ENCODE results near the gene GRIA3.

GRIA3 gene

GRCh38 chrX:123219916-123220315 is 35.8 kb downstream of the GRIA3 start:
- H3K4me2 ChIP-seq (ENCODE audit: insufficient read depth, low read length, poor library complexity, severe bottlenecking): peak overlapping the region; percentile 11
- H3K4me3 ChIP-seq (ENCODE audit: low read length in 2 of 2): no peak overlapping the region
- no peak overlapping the region for H3K23ac ChIP-seq (ENCODE audit: low read depth, low read length, poor library complexity)
- no peak overlapping the region for H4K8ac ChIP-seq (ENCODE audit: low read depth, low read length)
- no peaks in the 10 kb centered on the region for H3K36me3 ChIP-seq (replicated peaks in 1 of 2; ENCODE audit: control insufficient read depth in 2 of 2, insufficient read depth in 2 of 2, low read length in 2 of 2)
- H2BK120ac ChIP-seq (ENCODE audit: low read depth, low read length): no peak overlapping the region
- H2AK5ac ChIP-seq (ENCODE audit: low read depth, low read length): no peak overlapping the region
- no peak overlapping the region for H2BK12ac ChIP-seq (ENCODE audit: low read length)
- no peak overlapping the region for H2BK5ac ChIP-seq (ENCODE audit: low read length)
- H3K79me1 ChIP-seq (ENCODE audit: low read depth, low read length): no peaks in the 10 kb centered on the region
- peaks cover 0 to 6% of the 10 kb centered on the region in 2 donors for H3K4me1 ChIP-seq (ENCODE audit: control insufficient read depth in 2 of 2, insufficient read depth in 1 of 2, low read depth in 1 of 2, low read length in 2 of 2)
- no peak overlapping the region for H3K27ac ChIP-seq (replicated peaks; ENCODE audit: low read length)
- WGBS, 2 donors (ENCODE audit: extremely low coverage in 2 of 2, insufficient read length in 2 of 2, insufficient replicate concordance in 1 of 2): no CpG with 5 or more reads among the region's 3 CpGs
- DNase-seq (ENCODE audit: low spot score): no peak
- H3K18ac ChIP-seq (ENCODE audit: low read length): no peak overlapping the region
- H3K4ac ChIP-seq (ENCODE audit: low read length): no peak overlapping the region
- H3K27me3 ChIP-seq (ENCODE audit: control insufficient read depth in 3 of 3, insufficient read depth in 3 of 3, low read depth in 1 of 3, low read length in 3 of 3): peaks cover 0 to 6% (median 0%) of the 10 kb centered on the region in 3 experiments
- H4K91ac ChIP-seq (ENCODE audit: low read depth, low read length, poor library complexity): no peak overlapping the region
- H2BK15ac ChIP-seq (ENCODE audit: low read length): no peak overlapping the region
- H3K9me3 ChIP-seq (replicated peaks in 1 of 2; ENCODE audit: control insufficient read depth in 2 of 2, insufficient read depth in 1 of 2, low read depth in 1 of 2, low read length in 2 of 2): no peaks in the 10 kb centered on the region
- H3K14ac ChIP-seq (ENCODE audit: low read length): no peak overlapping the region
- H3K9ac ChIP-seq (ENCODE audit: low read depth, low read length, poor library complexity): no peak overlapping the region
- H2AFZ ChIP-seq (ENCODE audit: low read length): no peak overlapping the region

DNA sequence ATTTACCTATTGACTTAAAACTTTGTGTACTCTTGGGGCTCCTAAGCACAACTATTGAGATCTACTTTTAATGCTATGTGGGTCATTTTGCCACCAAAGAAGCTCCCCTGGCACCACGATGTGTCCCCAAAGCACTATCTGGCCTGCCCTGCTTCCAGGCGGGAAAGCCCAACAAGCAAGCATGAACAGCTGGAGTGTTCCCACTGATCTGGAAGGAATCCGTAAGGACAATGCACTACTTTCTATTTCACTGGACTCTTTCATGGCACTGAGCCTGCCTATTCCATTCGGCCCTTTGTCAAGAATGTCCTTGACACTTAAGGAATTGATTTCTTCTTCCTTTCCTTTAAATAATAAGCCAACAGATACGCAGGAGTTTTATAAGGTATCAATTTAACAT is 38.8 kb downstream of the GRIA3 start:
- Histone ChIP-seq H3K4ac (ENCODE audit: low read length) (no peak overlapping the region), H2AFZ (ENCODE audit: low read length) (no peak overlapping the region), H2BK5ac (ENCODE audit: low read length) (no peak overlapping the region), H4K91ac (ENCODE audit: low read depth, low read length, poor library complexity) (no peak overlapping the region), H3K9ac (ENCODE audit: low read depth, low read length, poor library complexity) (no peak overlapping the region), H3K14ac (ENCODE audit: low read length) (no peak overlapping the region), H3K27me3 (ENCODE audit: control insufficient read depth in 3 of 3, insufficient read depth in 3 of 3, low read depth in 1 of 3, low read length in 3 of 3) (no peaks in the 10 kb centered on the region), H3K18ac (ENCODE audit: low read length) (no peak overlapping the region), H3K4me2 (ENCODE audit: insufficient read depth, low read length, poor library complexity, severe bottlenecking) (no peak overlapping the region), H4K8ac (ENCODE audit: low read depth, low read length) (no peak overlapping the region), H3K27ac (replicated peaks; ENCODE audit: low read length) (no peak overlapping the region), H2BK120ac (ENCODE audit: low read depth, low read length) (no peak overlapping the region), H3K23ac (ENCODE audit: low read depth, low read length, poor library complexity) (no peak overlapping the region), H3K4me3 (ENCODE audit: low read length in 2 of 2) (no peak overlapping the region), H2AK5ac (ENCODE audit: low read depth, low read length) (no peak overlapping the region), H2BK15ac (ENCODE audit: low read length) (no peak overlapping the region), H2BK12ac (ENCODE audit: low read length) (no peak overlapping the region), H3K9me3 (replicated peaks in 1 of 2; ENCODE audit: control insufficient read depth in 2 of 2, insufficient read depth in 1 of 2, low read depth in 1 of 2, low read length in 2 of 2) (no peaks in the 10 kb centered on the region), H3K79me1 (ENCODE audit: low read depth, low read length) (no peaks in the 10 kb centered on the region), H3K36me3 (replicated peaks in 1 of 2; ENCODE audit: control insufficient read depth in 2 of 2, insufficient read depth in 2 of 2, low read length in 2 of 2) (no peaks in the 10 kb centered on the region), H3K4me1 (ENCODE audit: control insufficient read depth in 2 of 2, insufficient read depth in 1 of 2, low read depth in 1 of 2, low read length in 2 of 2) (peaks cover 0 to 6% of the 10 kb centered on the region in 2 donors)
- no CpG with 5 or more reads among the region's 5 CpGs for WGBS, 2 donors (ENCODE audit: extremely low coverage in 2 of 2, insufficient read length in 2 of 2, insufficient replicate concordance in 1 of 2)
- no peak for DNase-seq (ENCODE audit: low spot score)

- Histone ChIP-seq H2AFZ (ENCODE audit: low read length) (no peak overlapping the region), H4K8ac (ENCODE audit: low read depth, low read length) (no peak overlapping the region), H2BK5ac (ENCODE audit: low read length) (no peak overlapping the region), H2BK12ac (ENCODE audit: low read length) (no peak overlapping the region), H3K79me1 (ENCODE audit: low read depth, low read length) (no peaks in the 10 kb centered on the region), H3K9me3 (replicated peaks in 1 of 2; ENCODE audit: control insufficient read depth in 2 of 2, insufficient read depth in 1 of 2, low read depth in 1 of 2, low read length in 2 of 2) (no peaks in the 10 kb centered on the region), H3K4me2 (ENCODE audit: insufficient read depth, low read length, poor library complexity, severe bottlenecking) (no peak overlapping the region), H3K27ac (replicated peaks; ENCODE audit: low read length) (no peak overlapping the region), H3K4me3 (ENCODE audit: low read length in 2 of 2) (no peak overlapping the region), H3K23ac (ENCODE audit: low read depth, low read length, poor library complexity) (no peak overlapping the region), H3K27me3 (ENCODE audit: control insufficient read depth in 3 of 3, insufficient read depth in 3 of 3, low read depth in 1 of 3, low read length in 3 of 3) (no peaks in the 10 kb centered on the region), H2AK5ac (ENCODE audit: low read depth, low read length) (no peak overlapping the region), H2BK15ac (ENCODE audit: low read length) (no peak overlapping the region), H3K9ac (ENCODE audit: low read depth, low read length, poor library complexity) (no peak overlapping the region), H3K36me3 (replicated peaks in 1 of 2; ENCODE audit: control insufficient read depth in 2 of 2, insufficient read depth in 2 of 2, low read length in 2 of 2) (no peaks in the 10 kb centered on the region), H3K14ac (ENCODE audit: low read length) (no peak overlapping the region), H3K4ac (ENCODE audit: low read length) (no peak overlapping the region), H2BK120ac (ENCODE audit: low read depth, low read length) (no peak overlapping the region), H3K18ac (ENCODE audit: low read length) (no peak overlapping the region), H4K91ac (ENCODE audit: low read depth, low read length, poor library complexity) (no peak overlapping the region), H3K4me1 (ENCODE audit: control insufficient read depth in 2 of 2, insufficient read depth in 1 of 2, low read depth in 1 of 2, low read length in 2 of 2) (peaks cover 0 to 6% of the 10 kb centered on the region in 2 donors)
- DNase-seq (ENCODE audit: low spot score): no peak
- no CpG with 5 or more reads among the region's 1 CpG for WGBS, 2 donors (ENCODE audit: extremely low coverage in 2 of 2, insufficient read length in 2 of 2, insufficient replicate concordance in 1 of 2)
Observed at GRCh38 chrX:123223409-123223808, 39.3 kb downstream of the GRIA3 start.

DNA sequence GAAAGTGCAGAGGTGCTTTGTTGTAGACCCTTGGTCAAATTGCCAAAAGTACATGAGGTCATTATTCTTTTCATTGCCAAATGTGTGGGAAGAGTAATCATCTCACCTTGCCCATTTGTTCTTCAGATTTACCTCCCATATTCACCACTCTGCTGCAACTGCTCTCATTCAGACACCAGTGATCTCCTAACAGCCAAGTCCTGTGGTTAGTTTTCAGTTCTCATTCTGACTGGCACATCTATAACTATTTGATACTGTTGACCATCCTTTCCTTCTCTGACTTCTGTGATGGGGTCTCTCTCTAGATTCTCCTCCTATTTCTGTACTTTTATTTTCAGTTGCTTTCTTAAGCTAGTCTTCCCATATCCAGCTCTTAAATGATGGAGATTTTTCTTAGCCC is 39.8 kb downstream of the GRIA3 start:
- Histone ChIP-seq H2BK15ac (ENCODE audit: low read length) (no peak overlapping the region), H4K91ac (ENCODE audit: low read depth, low read length, poor library complexity) (no peak overlapping the region), H2BK5ac (ENCODE audit: low read length) (no peak overlapping the region), H3K14ac (ENCODE audit: low read length) (no peak overlapping the region), H3K36me3 (replicated peaks in 1 of 2; ENCODE audit: control insufficient read depth in 2 of 2, insufficient read depth in 2 of 2, low read length in 2 of 2) (no peaks in the 10 kb centered on the region), H3K18ac (ENCODE audit: low read length) (no peak overlapping the region), H3K4me1 (ENCODE audit: control insufficient read depth in 2 of 2, insufficient read depth in 1 of 2, low read depth in 1 of 2, low read length in 2 of 2) (peaks cover 0 to 6% of the 10 kb centered on the region in 2 donors), H3K27me3 (ENCODE audit: control insufficient read depth in 3 of 3, insufficient read depth in 3 of 3, low read depth in 1 of 3, low read length in 3 of 3) (no peaks in the 10 kb centered on the region), H3K23ac (ENCODE audit: low read depth, low read length, poor library complexity) (no peak overlapping the region), H2AFZ (ENCODE audit: low read length) (no peak overlapping the region), H3K4me2 (ENCODE audit: insufficient read depth, low read length, poor library complexity, severe bottlenecking) (no peak overlapping the region), H2BK120ac (ENCODE audit: low read depth, low read length) (no peak overlapping the region), H3K4me3 (ENCODE audit: low read length in 2 of 2) (no peak overlapping the region), H3K27ac (replicated peaks; ENCODE audit: low read length) (no peak overlapping the region), H3K9ac (ENCODE audit: low read depth, low read length, poor library complexity) (no peak overlapping the region), H3K4ac (ENCODE audit: low read length) (no peak overlapping the region), H3K9me3 (replicated peaks in 1 of 2; ENCODE audit: control insufficient read depth in 2 of 2, insufficient read depth in 1 of 2, low read depth in 1 of 2, low read length in 2 of 2) (no peaks in the 10 kb centered on the region), H2BK12ac (ENCODE audit: low read length) (no peak overlapping the region), H3K79me1 (ENCODE audit: low read depth, low read length) (no peaks in the 10 kb centered on the region), H2AK5ac (ENCODE audit: low read depth, low read length) (no peak overlapping the region), H4K8ac (ENCODE audit: low read depth, low read length) (no peak overlapping the region)
- no peak for DNase-seq (ENCODE audit: low spot score)
